AG09319 (cell line): ENCODE measurements around the gene MRFAP1L1.

Experiments used
- DNase-seq: peaks from one replicate; pipeline ENCODE4 v3.0.0-alpha.2; 2010; ENCODE audit warnings: low read depth; ENCODE audit errors: extremely low read depth
- CTCF ChIP-seq: IDR thresholded peaks from 2 replicates; pipeline ENCODE4 v1.5.1; 2011; ENCODE audit warnings: low read depth, mild to moderate bottlenecking, inconsistent platforms, low read length, moderate library complexity

The MRFAP1L1 gene

GRCh38 chr4:6663596-6664393 is 45.9 kb downstream of the MRFAP1L1 start:
- TF ChIP-seq CTCF = no peak
- DNase-seq = no peak

- DNase-seq = no peak
- no peak for TF ChIP-seq CTCF
Measured at GRCh38 chr4:6662591-6662990, 47.1 kb downstream of the MRFAP1L1 start.

- TF ChIP-seq CTCF = no peak
Measured at GRCh38 chr4:6660430-6660829, 49.2 kb downstream of the MRFAP1L1 start.

GRCh38 chr4:6659897-6660296 is 49.8 kb downstream of the MRFAP1L1 start:
- no peak for DNase-seq
- no peak for TF ChIP-seq CTCF

More at GRCh38 chr4:6660430-6660829, 49.2 kb downstream of the MRFAP1L1 start:
- no peak for DNase-seq

- DNase-seq = no peak
- no peak for TF ChIP-seq CTCF
Measured at GRCh38 chr4:6658597-6659075, 51.0 kb downstream of the MRFAP1L1 start.

- no peak for DNase-seq
- TF ChIP-seq CTCF = no peak
Measured at GRCh38 chr4:6658209-6658595, 51.5 kb downstream of the MRFAP1L1 start.
